Colon (tissue), 2 donors: ENCODE data around the gene DIAPH1.

Experiments used
- FAIRE-seq: peaks from 2 replicates; lab custom pipeline; 2012; peaks lifted over from hg19 to GRCh38; lab: Jason Lieb, UNC
- donor health status: control.
- donor health status: control.

Gene DIAPH1

GRCh38 chr5:141484310-141484640 lies 134.5 kb downstream of the DIAPH1 start:
- no peak for FAIRE-seq

DNA sequence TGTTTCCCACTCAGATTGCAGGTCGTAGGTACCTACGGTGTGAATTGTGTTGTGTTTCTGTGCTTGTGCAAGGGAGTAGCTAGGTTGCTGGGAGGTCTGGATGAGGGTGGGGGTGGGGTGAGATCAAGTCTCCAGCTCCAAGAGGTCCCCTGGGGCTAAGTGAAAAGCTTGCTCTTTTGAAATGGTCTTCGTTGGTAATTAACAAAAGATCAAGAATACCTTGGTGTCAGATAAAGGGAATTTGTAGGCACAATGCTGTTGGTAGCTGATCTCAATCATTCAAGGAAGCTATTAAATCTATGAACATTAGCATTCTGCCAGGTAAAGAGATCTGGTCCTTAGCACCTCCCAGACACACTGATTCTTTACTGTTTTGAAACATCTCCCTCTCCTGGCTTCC lies 134.9 kb downstream of the DIAPH1 start:
- FAIRE-seq, result no peak

- no peak for FAIRE-seq
These were observed 139.0 kb downstream of the DIAPH1 start for GRCh38 chr5:141479776-141480175.

DNA sequence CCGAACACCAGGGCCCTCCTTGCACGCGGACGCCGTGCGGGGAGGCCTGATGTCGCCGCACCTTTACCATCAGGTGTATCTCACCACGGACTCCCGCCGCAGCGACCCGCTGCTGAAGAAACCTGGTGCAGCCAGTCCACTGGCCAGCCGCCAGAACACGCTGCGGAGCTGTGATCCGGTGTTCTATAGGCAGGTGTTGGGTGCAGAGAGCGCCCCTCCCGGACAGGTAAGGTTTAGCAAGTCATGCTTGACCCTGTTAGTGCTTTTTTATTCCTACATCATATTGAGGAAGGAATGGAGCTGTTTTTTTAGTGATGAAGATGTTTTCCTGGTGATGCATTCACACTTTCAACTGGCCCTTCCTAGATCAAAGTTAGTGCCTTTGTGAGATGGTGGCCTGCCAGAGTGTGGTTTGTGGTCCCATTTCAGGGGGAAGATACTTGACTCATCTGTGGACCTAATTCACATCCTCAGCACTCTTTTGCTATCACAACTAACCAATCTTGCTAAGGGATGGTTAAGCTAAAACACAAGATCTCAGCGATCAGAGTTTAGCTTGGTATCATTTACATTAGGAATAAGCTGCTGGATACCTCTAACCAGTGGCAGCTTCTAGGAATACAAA lies 140.4 kb downstream of the DIAPH1 start:
- no peak for FAIRE-seq

DNA sequence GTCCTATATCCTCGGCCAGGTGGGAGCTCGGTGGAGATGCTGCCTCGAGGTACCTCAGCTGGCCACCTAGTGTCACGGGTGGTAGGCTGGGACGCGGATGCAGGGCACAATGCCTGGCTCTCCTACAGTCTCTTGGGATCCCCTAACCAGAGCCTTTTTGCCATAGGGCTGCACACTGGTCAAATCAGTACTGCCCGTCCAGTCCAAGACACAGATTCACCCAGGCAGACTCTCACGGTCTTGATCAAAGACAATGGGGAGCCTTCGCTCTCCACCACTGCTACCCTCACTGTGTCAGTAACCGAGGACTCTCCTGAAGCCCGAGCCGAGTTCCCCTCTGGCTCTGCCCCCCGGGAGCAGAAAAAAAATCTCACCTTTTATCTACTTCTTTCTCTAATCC lies 141.0 kb downstream of the DIAPH1 start:
- no peak for FAIRE-seq

DNA sequence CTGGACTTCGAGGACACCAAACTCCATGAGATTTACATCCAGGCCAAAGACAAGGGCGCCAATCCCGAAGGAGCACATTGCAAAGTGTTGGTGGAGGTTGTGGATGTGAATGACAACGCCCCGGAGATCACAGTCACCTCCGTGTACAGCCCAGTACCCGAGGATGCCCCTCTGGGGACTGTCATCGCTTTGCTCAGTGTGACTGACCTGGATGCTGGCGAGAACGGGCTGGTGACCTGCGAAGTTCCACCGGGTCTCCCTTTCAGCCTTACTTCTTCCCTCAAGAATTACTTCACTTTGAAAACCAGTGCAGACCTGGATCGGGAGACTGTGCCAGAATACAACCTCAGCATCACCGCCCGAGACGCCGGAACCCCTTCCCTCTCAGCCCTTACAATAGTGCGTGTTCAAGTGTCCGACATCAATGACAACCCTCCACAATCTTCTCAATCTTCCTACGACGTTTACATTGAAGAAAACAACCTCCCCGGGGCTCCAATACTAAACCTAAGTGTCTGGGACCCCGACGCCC lies 141.7 kb downstream of the DIAPH1 start:
- no peak for FAIRE-seq

DNA sequence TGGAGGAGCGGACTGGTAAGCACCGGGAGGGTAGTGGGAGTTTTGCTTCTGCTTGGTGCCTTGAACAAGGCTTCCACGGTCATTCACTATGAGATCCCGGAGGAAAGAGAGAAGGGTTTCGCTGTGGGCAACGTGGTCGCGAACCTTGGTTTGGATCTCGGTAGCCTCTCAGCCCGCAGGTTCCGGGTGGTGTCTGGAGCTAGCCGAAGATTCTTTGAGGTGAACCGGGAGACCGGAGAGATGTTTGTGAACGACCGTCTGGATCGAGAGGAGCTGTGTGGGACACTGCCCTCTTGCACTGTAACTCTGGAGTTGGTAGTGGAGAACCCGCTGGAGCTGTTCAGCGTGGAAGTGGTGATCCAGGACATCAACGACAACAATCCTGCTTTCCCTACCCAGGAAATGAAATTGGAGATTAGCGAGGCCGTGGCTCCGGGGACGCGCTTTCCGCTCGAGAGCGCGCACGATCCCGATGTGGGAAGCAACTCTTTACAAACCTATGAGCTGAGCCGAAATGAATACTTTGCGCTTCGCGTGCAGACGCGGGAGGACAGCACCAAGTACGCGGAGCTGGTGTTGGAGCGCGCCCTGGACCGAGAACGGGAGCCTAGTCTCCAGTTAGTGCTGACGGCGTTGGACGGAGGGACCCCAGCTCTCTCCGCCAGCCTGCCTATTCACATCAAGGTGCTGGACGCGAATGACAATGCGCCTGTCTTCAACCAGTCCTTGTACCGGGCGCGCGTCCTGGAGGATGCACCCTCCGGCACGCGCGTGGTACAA lies 142.5 kb downstream of the DIAPH1 start:
- FAIRE-seq, result no peak

DNA sequence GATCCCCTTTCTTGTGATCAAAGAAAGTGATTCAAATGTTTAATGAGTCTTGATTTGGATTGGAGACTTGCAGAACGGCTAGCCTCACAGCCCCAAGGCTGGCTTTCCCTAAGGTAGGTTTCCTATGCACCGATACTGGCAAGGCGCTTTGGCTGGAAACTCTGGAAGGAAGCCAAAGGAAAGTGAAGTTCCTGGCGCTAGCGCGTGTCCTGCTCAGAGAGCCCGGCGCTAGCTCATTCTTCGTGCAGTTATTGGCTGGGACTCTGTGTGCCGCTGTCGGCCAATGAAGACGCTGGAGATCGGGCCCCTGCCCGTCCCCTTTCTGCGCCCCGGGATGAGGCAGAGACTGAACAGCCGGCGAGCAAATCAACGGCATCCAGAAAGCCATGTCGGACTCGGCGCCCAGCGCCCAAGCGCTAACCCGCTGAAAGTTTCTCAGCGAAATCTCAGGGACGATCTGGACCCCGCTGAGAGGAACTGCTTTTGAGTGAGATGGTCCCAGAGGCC lies 143.1 kb downstream of the DIAPH1 start, which contains the start of gene PCDHGC3:
PCDHGC3 (plus strand) TSS at position 342 of the 507 bp plus-strand sequence; CDS start at position 493, 151 bp downstream.
- no peak for FAIRE-seq

DNA sequence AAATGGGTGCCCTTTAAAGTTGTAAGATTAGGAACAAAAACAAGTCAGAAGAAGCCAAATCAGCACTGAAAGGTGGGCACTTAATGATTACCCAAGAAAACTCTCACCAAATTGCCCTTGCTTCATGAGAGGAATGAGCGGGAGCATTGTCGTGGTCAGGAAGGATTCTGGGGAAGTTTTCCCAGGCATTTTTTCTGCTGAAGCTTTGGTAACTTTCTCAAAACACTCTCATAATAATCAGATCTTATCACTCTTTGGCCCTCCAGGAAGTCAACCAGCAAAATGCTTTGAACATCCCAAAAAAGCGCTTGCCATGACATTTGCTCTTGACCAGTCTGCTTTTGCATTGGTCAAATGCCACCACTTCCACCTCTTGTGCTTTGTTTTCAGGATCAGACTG lies 153.4 kb downstream of the DIAPH1 start:
- no peak for FAIRE-seq
